DMS53 treated with DMSO at 0.1 percent for 48 hours (cell line): ENCODE results near the gene SAXO2.
"Not testable (repeated sequence)": the region's sequence is repeated elsewhere in the genome, so short reads cannot be mapped to it uniquely, and the experiment has no call there.

Experiments
- DNase-seq: peaks from one replicate; lab custom pipeline; 2025; ENCODE audit not compliant: unreplicated experiment; lab: John Stamatoyannopoulos, UW

SAXO2 gene

DNA sequence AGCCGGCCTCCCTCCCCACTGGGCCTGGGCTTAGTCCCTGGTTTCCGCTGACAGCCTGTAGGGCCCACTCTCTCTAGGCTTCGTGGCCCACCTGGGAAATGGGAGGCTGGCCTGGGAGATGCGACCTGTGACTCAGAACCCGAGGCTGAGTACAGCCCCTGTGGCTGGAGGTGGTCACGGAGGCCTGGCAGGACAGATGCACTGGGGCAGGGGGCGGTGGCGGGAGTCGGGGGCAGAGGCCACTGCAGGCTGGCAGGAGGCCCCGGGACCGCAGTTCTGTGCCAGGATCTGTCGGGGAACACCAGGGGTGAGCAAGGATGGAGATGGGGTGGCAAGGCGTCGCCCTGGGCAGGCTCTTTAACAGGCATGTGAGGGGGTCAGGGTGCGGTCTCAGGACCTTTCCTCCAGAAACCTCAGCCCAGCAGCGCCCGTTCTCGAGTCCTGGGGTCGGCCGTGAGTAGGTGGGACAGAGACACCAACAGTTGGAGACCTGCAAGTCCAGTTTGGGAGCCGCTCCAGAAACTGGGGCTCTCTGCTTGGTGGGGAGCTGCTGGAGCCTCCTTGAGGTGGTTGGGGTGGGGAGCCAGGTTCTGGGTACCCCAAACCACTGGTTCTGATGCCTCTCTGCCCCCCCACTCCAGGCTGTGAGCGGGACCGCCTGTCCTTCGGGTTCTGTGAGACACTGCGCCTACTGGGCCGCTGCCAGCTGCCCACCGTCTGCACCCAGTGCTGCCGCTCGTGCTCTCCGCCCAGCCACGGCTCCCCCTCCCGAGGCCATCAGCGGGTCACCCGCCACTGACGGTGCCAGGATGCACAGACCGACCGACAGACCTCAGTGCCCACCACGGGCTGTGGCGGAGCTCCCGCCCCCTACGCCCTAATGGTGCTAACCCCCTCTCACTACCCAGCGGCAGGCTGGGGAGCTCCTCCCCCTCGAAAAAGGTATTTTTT lies 71.3 kb downstream of the SAXO2 start:
- not testable (repeated sequence) for DNase-seq
